ENCODE results near the gene WDR18.

GRCh38 chr19:974564-975257, 9.4 kb upstream of the WDR18 start:
- TF ChIP-seq TAF1 (IDR thresholded peaks at IDR 0.05; ENCODE audit: low read depth) (no peak), EZH2 (IDR thresholded peaks at IDR 0.05; ENCODE audit: borderline replicate concordance, insufficient read depth, low read length, poor library complexity, severe bottlenecking) (no peak), CTCF (IDR thresholded peaks at IDR 0.05; ENCODE audit: poor library complexity, severe bottlenecking) (no peak), POLR2AphosphoS5 (IDR thresholded peaks at IDR 0.05) (no peak), EP300 (conservative IDR thresholded peaks at IDR 0.05; ENCODE audit: poor library complexity, severe bottlenecking) (no peak), RAD21 (conservative IDR thresholded peaks at IDR 0.05) (no peak), REST (IDR thresholded peaks at IDR 0.05; ENCODE audit: borderline replicate concordance) (no peak)
